Coronary artery (tissue), 2 donors: ENCODE data around the gene ASCC1.

Source experiments
- DNase-seq: peaks from one replicate; pipeline ENCODE4 v3.0.0-alpha.2; 2017; ENCODE audit warnings: low spot score
- H3K27ac ChIP-seq, 2 donors: fragments of 200-600 bp; sonication (generic); one replicate each; pipeline ENCODE4 v1.5.1; 2016 to 2019
- H3K4me3 ChIP-seq: fragments of 200-600 bp; sonication (generic); 2 replicates; pipeline ENCODE4 v1.5.1; 2016; ENCODE audit warnings: mild to moderate bottlenecking, moderate library complexity
- CTCF ChIP-seq: fragments of 200-600 bp; sonication (generic); IDR thresholded peaks from one replicate; pipeline ENCODE4 v1.5.1; 2019; ENCODE audit warnings: antibody characterized with exemption

Gene ASCC1

GRCh38 chr10:72097448-72098300 is 118.4 kb downstream of the ASCC1 start:
- Histone ChIP-seq H3K4me3 (no peak overlapping the region), H3K27ac (peak overlapping the region in 1 of 2 donors; percentile 13)
- TF ChIP-seq CTCF = no peak
- DNase-seq = no peak

DNA sequence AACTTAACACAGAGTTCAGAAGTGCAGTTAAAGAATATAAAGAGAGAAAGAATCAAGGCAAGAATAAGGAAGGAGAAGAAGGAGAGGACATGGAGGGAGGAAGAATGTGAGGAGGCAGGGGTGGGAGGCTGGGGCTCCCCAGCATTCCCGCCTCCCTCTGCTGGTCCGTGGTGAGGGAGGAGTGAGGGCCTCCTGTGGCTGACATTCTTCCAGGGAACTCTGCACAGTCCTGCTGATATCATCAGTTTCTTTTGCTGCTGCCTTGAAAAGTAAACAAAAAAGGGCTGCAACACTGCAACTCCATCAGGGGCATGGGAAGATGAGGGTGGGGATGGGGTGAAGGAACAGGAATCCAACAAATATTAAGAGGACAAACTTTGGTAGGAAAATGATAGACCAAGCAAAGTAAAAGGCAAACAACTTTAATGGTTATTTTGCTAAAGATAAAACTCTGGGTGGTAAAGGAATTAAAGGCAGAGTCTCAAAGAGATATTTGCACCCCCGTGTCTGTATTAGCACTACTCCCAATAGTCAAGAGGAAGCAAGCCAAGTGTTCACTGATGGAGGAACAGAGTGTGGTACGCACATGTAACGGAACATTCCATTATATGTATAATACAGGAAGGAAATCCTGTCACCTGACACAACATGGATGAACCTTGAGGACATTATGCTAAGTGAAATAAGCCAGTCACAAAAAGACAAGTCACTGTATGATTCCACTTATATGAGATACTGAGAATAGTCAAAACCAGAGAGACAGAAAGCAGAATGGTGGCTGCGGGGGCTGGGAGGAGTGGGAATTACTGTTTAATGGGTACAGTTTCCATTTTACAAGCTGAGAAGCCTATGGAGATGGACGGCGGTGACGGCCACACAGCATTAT is 119.7 kb downstream of the ASCC1 start:
- no peak overlapping the region for H3K27ac ChIP-seq
- no peak overlapping the region for H3K4me3 ChIP-seq
- TF ChIP-seq CTCF = no peak
- DNase-seq = no peak

DNA sequence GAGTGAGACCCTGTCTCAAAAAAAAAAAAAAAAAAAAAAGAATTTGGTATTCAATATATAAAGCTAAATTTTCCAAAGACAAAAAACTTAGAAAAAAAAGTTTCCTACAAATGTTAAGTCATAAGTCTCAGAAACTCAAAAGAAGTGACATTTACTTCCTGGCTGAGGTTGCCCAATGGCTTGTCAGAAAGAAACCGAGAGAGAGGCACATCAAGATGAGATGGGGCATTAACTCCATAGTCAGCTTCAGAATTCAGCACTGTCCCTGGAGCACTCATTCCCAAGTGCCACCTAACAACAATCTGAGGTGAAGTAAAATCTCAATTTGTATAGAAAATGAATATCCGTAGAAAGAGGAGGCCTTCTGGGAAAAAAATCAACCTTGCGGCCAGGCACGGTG is 120.9 kb downstream of the ASCC1 start:
- TF ChIP-seq CTCF = no peak
- H3K4me3 ChIP-seq = no peak overlapping the region
- no peak overlapping the region for H3K27ac ChIP-seq
- no peak for DNase-seq

DNA sequence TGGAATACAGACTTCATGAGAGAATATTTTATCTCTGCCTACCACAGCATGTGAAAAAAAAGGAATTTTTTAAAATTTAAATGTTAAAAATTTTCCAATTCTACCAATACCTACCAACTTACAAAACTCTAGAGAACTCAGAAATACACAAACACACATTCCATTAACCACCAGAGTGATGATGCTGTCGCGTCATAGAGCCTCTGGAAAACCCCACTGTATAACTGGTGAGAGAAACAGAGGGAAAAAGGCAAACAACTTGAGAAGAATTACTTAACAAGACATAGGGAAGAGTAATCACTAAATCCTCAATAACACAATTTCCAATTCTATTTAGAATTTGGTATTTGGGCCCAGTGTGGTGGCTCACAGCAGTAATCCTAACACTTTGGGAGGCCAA is 121.5 kb downstream of the ASCC1 start:
- Histone ChIP-seq H3K27ac (no peak overlapping the region), H3K4me3 (no peak overlapping the region)
- TF ChIP-seq CTCF = no peak
- no peak for DNase-seq

- TF ChIP-seq CTCF = no peak
- H3K4me3 ChIP-seq = no peak overlapping the region
- H3K27ac ChIP-seq = no peak overlapping the region
- no peak for DNase-seq
Measured at GRCh38 chr10:72093450-72093849, 122.6 kb downstream of the ASCC1 start.

DNA sequence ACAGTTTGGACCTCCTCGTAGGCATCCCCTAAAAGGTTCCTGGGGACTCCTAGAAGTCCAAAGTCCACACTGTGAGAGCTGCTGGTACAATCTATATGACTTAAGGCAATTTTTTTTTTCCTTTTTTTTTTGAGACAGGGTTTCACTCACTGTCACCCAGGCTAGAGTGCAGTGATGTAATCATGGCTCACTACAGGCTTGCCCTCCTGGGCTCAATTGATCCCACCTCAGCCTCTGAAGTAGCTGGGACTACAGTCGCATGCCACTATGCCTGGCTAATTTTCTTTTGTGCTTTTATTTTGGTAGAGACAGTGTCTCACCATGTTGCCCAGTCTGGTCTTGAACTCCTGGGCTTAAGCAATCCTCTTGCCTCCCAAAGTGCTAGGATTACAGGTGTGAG is 123.1 kb downstream of the ASCC1 start:
- Histone ChIP-seq H3K4me3 (no peak overlapping the region), H3K27ac (no peak overlapping the region)
- DNase-seq = no peak
- TF ChIP-seq CTCF = no peak
